Measurements from ENCODE around the gene PPP3CA. TPM values are rescaled to one million over a fixed set of nuclear protein-coding genes. Genes with fewer than 3 reads are reported as not detected.

The PPP3CA gene
- total and polyA plus RNA-seq, 9 donors, result 19.4 to 47.9 (median 37.9) TPM

DNA sequence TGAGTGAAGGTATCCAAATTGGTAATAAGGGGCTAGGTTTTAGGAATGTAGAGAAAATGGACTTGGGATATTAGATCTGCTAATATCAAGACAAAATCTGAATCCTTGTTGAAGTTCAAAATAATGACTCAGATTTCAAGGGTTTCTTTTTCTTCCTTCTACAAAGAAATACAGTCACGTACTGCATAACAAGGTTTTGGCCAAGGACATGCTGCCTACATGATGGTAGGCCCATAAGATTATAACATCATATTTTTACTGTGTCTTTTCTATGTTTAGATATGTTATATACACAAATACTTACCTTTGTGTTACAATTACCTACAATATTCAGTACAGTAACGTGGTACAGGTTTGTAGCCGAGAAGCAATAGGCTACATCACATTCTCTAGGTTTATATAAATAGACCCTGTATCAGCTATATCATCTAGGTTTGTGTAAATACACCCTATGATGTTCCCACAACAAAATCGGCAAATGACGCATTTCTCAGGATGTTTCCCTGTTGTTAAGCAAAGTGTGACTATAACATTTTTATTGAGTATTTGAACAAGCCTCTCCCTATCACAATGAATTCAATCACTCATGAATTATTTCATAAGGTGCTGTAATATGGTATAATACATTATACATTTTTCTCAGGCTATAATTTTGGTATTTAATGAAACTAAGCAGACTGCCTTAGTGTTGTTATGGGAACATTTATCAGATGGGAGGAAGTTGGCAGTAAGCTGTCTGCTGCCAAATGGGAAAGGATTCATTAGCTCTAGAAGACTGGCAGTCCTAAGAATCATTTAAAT, 186.3 kb downstream of the PPP3CA start:
- Histone ChIP-seq H3K4me1 (ENCODE audit: insufficient read depth) (peaks cover 2% of the 10 kb centered on the region), H3K27ac (no peak overlapping the region), H3K9me3 (no peaks in the 10 kb centered on the region), H3K4me3 (no peak overlapping the region), H3K27me3 (no peaks in the 10 kb centered on the region), H3K36me3 (no peaks in the 10 kb centered on the region)
- DNase-seq, result no peak
- WGBS, 3 donors, result 84 to 91% (median 91%) methylated on average over 5 of the region's 5 CpGs
- intact Hi-C loops (cut with DNase I), result no loop called here
- TF ChIP-seq POLR2A (IDR thresholded peaks at IDR 0.05), result no peak
- TF ChIP-seq, protein P1, sequence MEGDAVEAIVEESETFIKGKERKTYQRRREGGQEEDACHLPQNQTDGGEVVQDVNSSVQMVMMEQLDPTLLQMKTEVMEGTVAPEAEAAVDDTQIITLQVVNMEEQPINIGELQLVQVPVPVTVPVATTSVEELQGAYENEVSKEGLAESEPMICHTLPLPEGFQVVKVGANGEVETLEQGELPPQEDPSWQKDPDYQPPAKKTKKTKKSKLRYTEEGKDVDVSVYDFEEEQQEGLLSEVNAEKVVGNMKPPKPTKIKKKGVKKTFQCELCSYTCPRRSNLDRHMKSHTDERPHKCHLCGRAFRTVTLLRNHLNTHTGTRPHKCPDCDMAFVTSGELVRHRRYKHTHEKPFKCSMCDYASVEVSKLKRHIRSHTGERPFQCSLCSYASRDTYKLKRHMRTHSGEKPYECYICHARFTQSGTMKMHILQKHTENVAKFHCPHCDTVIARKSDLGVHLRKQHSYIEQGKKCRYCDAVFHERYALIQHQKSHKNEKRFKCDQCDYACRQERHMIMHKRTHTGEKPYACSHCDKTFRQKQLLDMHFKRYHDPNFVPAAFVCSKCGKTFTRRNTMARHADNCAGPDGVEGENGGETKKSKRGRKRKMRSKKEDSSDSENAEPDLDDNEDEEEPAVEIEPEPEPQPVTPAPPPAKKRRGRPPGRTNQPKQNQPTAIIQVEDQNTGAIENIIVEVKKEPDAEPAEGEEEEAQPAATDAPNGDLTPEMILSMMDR (IDR thresholded peaks at IDR 0.05), result no peak
- no peak for TF ChIP-seq EP300 (IDR thresholded peaks at IDR 0.05)

DNA sequence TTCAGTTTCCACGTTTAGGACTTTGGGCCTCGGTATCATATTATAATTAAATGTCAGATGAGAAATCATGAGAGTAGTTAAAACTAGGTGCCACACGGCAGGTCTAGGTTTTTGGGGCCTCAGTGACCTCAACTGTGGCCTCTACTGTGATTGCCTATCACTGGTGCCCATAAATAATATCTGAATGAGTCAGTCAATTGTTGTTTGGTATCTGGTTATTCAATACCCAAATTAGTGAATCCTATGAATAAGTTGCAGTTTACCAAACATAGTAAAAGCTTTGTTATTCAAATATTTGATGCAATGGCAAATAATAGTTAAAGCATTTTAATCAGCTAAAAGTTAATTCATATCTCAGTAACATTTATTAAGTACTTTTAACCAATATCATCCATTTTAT, 188.8 kb downstream of the PPP3CA start:
- Histone ChIP-seq H3K27me3 (no peaks in the 10 kb centered on the region), H3K27ac (no peak overlapping the region), H3K36me3 (no peaks in the 10 kb centered on the region), H3K4me3 (no peak overlapping the region), H3K9me3 (no peaks in the 10 kb centered on the region), H3K4me1 (ENCODE audit: insufficient read depth) (peaks cover 2% of the 10 kb centered on the region)
- TF ChIP-seq POLR2A (IDR thresholded peaks at IDR 0.05) (no peak), EP300 (IDR thresholded peaks at IDR 0.05) (no peak)
- TF ChIP-seq, protein P1 (IDR thresholded peaks at IDR 0.05), result no peak
- intact Hi-C loops (cut with DNase I), result no loop called here
- no peak for DNase-seq
- WGBS, 3 donors, result 55 to 69% (median 64%) methylated on average over 3 of the region's 3 CpGs

DNA sequence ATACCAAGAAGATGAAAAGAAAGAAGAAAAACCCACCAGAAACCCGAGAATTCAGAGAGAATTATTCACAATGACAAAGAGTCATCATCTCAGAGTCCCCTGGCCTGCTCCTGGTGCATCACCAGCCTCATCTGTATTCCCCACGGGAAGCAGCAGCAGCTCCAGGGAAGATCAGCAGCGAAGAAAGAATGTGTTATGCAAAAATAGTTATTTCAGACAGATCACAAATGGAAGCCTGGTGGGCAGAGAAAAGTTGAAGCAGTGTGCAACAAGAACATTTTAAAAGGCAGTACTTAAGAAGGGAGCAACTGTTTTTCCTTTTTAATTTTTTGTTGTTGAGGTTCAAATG, 189.2 kb downstream of the PPP3CA start:
- Histone ChIP-seq H3K9me3 (no peaks in the 10 kb centered on the region), H3K4me3 (no peak overlapping the region), H3K27ac (no peak overlapping the region), H3K4me1 (ENCODE audit: insufficient read depth) (peaks cover 2% of the 10 kb centered on the region), H3K36me3 (no peaks in the 10 kb centered on the region), H3K27me3 (no peaks in the 10 kb centered on the region)
- 21 to 31% (median 23%) methylated on average over 3 of the region's 3 CpGs for WGBS, 3 donors
- TF ChIP-seq EP300 (IDR thresholded peaks at IDR 0.05) (no peak), POLR2A (IDR thresholded peaks at IDR 0.05) (no peak)
- TF ChIP-seq, protein P1 (IDR thresholded peaks at IDR 0.05), result no peak
- no peak for DNase-seq
- intact Hi-C loops (cut with DNase I), result no loop called here

DNA sequence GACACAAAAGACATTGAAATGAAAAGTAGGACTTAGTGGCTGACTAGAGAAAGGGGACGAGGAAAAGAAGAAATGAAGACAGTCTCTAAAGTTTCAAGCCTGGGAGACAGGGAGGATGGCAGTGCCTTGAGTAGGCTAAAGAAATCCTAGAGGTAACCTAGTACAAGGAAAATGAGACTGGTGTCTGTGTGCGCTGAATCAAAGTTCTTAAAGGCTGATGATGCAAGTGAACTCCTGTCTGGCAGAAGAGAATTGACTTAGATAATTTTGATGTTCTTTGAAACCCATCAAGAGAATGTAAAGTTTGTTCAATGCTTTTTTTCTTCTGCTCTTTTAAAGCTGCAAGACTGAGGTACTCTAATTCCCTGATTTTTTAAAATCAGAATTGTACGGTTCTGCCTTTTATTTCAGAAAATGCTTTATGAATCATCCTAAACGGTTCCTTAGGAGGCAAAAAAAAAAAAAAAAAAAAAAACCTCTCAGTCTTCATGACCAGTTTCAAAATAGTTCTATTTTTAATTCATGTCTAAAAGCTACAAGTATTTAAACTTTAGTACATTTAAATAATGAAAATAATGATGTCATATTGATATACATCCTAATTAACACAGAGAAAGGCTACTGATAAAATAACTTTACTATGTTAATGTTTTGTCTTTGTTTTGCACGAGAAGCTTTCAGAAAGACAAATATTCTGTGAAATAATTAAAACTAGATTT, 189.8 kb downstream of the PPP3CA start:
- TF ChIP-seq, protein P1 (IDR thresholded peaks at IDR 0.05), result no peak
- TF ChIP-seq EP300 (IDR thresholded peaks at IDR 0.05) (no peak), POLR2A (IDR thresholded peaks at IDR 0.05) (no peak)
- 38 to 50% (median 39%) methylated on average over 5 of the region's 5 CpGs for WGBS, 3 donors

More for the DNA sequence above, 189.8 kb downstream of the PPP3CA start:
- no peak overlapping the region for H3K27ac ChIP-seq
- H3K4me3 ChIP-seq, result no peak overlapping the region
- H3K4me1 ChIP-seq (ENCODE audit: insufficient read depth), result peaks cover 2% of the 10 kb centered on the region
- no peak for DNase-seq
- H3K27me3 ChIP-seq, result no peaks in the 10 kb centered on the region
- intact Hi-C loops (cut with DNase I), result no loop called here
- H3K36me3 ChIP-seq, result no peaks in the 10 kb centered on the region
- H3K9me3 ChIP-seq, result no peaks in the 10 kb centered on the region
